DND-41 (cell line): ENCODE results near the gene ZNF79.
A peak's percentile ranks its signal among the peaks of the same experiment; 100 is the strongest.

Experiments used
- ATAC-seq: fragments of 200-7000 bp; cut with Tn5 transposase; 3 replicates; pipeline ENCODE4 v1.9.1; 2021; ENCODE audit warnings: low read depth; ENCODE audit not compliant: insufficient read depth
- DNase-seq: peaks from one replicate; pipeline ENCODE4 v3.0.0-alpha.2; 2020
- H2AFZ ChIP-seq: 2 replicates; pipeline ENCODE4 v1.6.0; 2012; ENCODE audit warnings: low read depth, low read length
- H3K27ac ChIP-seq: 2 replicates; pipeline ENCODE4 v1.5.1; 2012; ENCODE audit warnings: low read length, inconsistent platforms
- H3K27me3 ChIP-seq: fragments of 200-600 bp; sonication (generic); 2 replicates; pipeline ENCODE4 v1.6.0; 2012; ENCODE audit warnings: low read length, mild to moderate bottlenecking, inconsistent platforms; ENCODE audit not compliant: insufficient read depth, poor library complexity
- H3K36me3 ChIP-seq: 2 replicates; pipeline ENCODE4 v1.5.1; 2012; ENCODE audit warnings: low read length, inconsistent platforms; ENCODE audit not compliant: insufficient read depth
- H3K4me1 ChIP-seq: 2 replicates; pipeline ENCODE4 v1.5.1; 2012; ENCODE audit warnings: mild to moderate bottlenecking, low read length; ENCODE audit not compliant: insufficient read depth
- H3K4me2 ChIP-seq: 2 replicates; pipeline ENCODE4 v1.6.0; 2012; ENCODE audit warnings: mild to moderate bottlenecking, moderate library complexity, low read length, inconsistent platforms; ENCODE audit not compliant: insufficient read depth
- H3K4me3 ChIP-seq, 2 experiments: fragments of 200-600 bp in 1 of 2; shearing (Covaris generic) in 1 of 2; 2 replicates each; pipeline ENCODE4 v1.5.1; 2012 to 2016; ENCODE audit warnings: inconsistent platforms in 2 of 2, low read length in 2 of 2, mild to moderate bottlenecking in 2 of 2, low read depth in 1 of 2, moderate library complexity in 1 of 2
- H3K79me2 ChIP-seq: 2 replicates; pipeline ENCODE4 v1.6.0; 2012; ENCODE audit warnings: low read length, inconsistent platforms; ENCODE audit not compliant: insufficient read depth
- H3K9ac ChIP-seq: 2 replicates; pipeline ENCODE4 v1.6.0; 2012; ENCODE audit warnings: low read depth, mild to moderate bottlenecking, inconsistent platforms, low read length, moderate library complexity
- H3K9me3 ChIP-seq: 2 replicates; pipeline ENCODE4 v1.5.1; 2012; ENCODE audit warnings: low read length, moderate library complexity, mild to moderate bottlenecking, inconsistent platforms; ENCODE audit not compliant: insufficient read depth, severe bottlenecking
- H4K20me1 ChIP-seq: 2 replicates; pipeline ENCODE4 v1.6.0; 2012; ENCODE audit warnings: low read length; ENCODE audit not compliant: insufficient read depth
- CTCF ChIP-seq: IDR thresholded peaks from 2 replicates; pipeline ENCODE4 v1.5.1; 2012; ENCODE audit warnings: borderline replicate concordance, low read length, moderate library complexity, mild to moderate bottlenecking; ENCODE audit not compliant: poor library complexity, severe bottlenecking; ENCODE audit errors: extremely low read depth
- EZH2 ChIP-seq: IDR thresholded peaks from 3 replicates; pipeline ENCODE4 v1.6.1; 2012; ENCODE audit warnings: borderline replicate concordance, low read depth, mild to moderate bottlenecking, moderate library complexity, low read length, inconsistent platforms; ENCODE audit not compliant: severe bottlenecking

ZNF79 gene

DNA sequence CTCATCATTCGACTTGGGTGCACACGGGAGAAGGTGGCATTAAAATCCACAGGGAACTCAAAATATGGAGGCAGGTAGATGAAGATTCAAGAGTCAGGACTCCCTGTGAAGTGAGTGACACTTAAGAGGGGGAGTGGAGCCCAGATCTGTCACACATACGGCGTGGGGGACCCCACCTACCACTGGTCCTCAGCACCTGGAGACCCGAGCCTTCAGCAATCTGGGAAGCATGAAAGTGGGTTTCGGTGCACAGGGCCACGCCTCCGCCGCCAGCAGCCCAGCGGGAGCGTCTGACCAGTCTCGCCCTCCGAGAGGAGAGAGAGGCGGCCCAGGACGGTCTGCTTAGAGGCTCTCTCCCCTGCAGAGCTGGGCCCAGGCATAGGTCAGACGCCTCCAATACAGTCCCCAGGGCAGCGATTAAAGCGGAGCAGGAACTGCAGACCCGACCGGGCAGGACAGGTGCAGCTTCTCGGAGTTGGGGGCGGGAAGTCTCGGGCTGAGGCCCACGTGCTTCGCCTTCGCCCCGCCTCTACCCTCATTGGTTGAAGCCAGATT lies 27.9 kb upstream of the ZNF79 start:
- Histone ChIP-seq H3K36me3 (no peaks in the 10 kb centered on the region), H3K79me2 (no peaks in the 10 kb centered on the region), H3K4me2 (no peak overlapping the region), H3K4me1 (no peaks in the 10 kb centered on the region), H3K27me3 (peaks cover 46% of the 10 kb centered on the region), H3K9ac (no peak overlapping the region), H3K27ac (no peak overlapping the region), H3K9me3 (no peaks in the 10 kb centered on the region), H4K20me1 (peaks cover 66% of the 10 kb centered on the region), H3K4me3 (no peak overlapping the region), H2AFZ (no peak overlapping the region)
- ATAC-seq (no peak), DNase-seq (no peak)
- TF ChIP-seq CTCF (no peak), EZH2 (no peak)

GRCh38 chr9:127396808-127397645 lies 27.2 kb upstream of the ZNF79 start, which contains the start of gene SLC2A8:
Gene SLC2A8, plus strand, starts transcription at chr9:127397169. Its CDS starts 62 bp downstream, at chr9:127397231.
- no peak for TF ChIP-seq EZH2
- TF ChIP-seq CTCF: no peak
- Histone ChIP-seq H3K79me2 (no peaks in the 10 kb centered on the region), H3K4me2 (no peak within 1 kb of the TSS), H3K4me1 (no peaks in the 10 kb centered on the region), H3K27ac (no peak within 1 kb of the TSS), H3K4me3 (no peak within 1 kb of the TSS), H2AFZ (no peak within 1 kb of the TSS), H4K20me1 (peaks cover 67% of the 10 kb centered on the region), H3K9me3 (no peaks in the 10 kb centered on the region), H3K27me3 (peaks cover 45% of the 10 kb centered on the region), H3K9ac (no peak within 1 kb of the TSS), H3K36me3 (no peaks in the 10 kb centered on the region)
- DNase-seq (no peak), ATAC-seq (0 out of 3 replicates have a peak, but pooled peaks have one; percentile 29)

GRCh38 chr9:127397646-127398274 lies 26.4 kb upstream of the ZNF79 start:
- Histone ChIP-seq H4K20me1 (peaks cover 68% of the 10 kb centered on the region), H2AFZ (no peak overlapping the region), H3K79me2 (no peaks in the 10 kb centered on the region), H3K9me3 (no peaks in the 10 kb centered on the region), H3K27ac (no peak overlapping the region), H3K4me2 (no peak overlapping the region), H3K9ac (no peak overlapping the region), H3K36me3 (no peaks in the 10 kb centered on the region), H3K4me3 (no peak overlapping the region), H3K4me1 (no peaks in the 10 kb centered on the region), H3K27me3 (peaks cover 43% of the 10 kb centered on the region)
- no peak for TF ChIP-seq CTCF
- no peak for TF ChIP-seq EZH2
- no peak for ATAC-seq
- no peak for DNase-seq
